GM12878 (cell line): Measurements from ENCODE around the gene EXOC7. TPM values are rescaled to one million over a fixed set of nuclear protein-coding genes. Genes with fewer than 3 reads are reported as not detected.

Experiments used
- ATAC-seq: fragments of 200-7000 bp; cut with Tn5 transposase; 3 replicates; pipeline ENCODE4 v1.9.1; 2020; ENCODE audit warnings: mild to moderate bottlenecking, moderate library complexity
- BruUV-seq: library from RNA; stranded (reverse); fragments of 400-500 nt; replicated peaks from 2 replicates; lab custom pipeline; 2021; lab: Mats Ljungman, UMichigan
- CTCF ChIA-PET: fragments of 300-600 bp; sonication (Branson Sonifier 250); formaldehyde crosslinking; extraction: SDS; loops from one replicate; lab custom pipeline; 2021; ENCODE audit warnings: inconsistent platforms; lab: Yijun Ruan, JAX
- POLR2A ChIA-PET: fragments of 350-600 bp; formaldehyde crosslinking; extraction: SDS; loops from one replicate; lab custom pipeline; 2021; ENCODE audit warnings: inconsistent platforms; lab: Charles Lee
- RAD21 ChIA-PET: fragments of 300-600 bp; sonication (Branson Sonifier 250); formaldehyde crosslinking; loops from one replicate; lab custom pipeline; 2023; ENCODE audit warnings: antibody characterized with exemption; ENCODE audit not compliant: unreplicated experiment; lab: Charles Lee
- SMC1A ChIA-PET: fragments of 300-600 bp; sonication (Branson Sonifier 250); formaldehyde crosslinking; loops from one replicate; lab custom pipeline; 2023; ENCODE audit not compliant: unreplicated experiment, uncharacterized antibody; lab: Charles Lee
- DNase-seq: peaks from one replicate; pipeline ENCODE4 v3.0.0-alpha.2; 2011; ENCODE audit warnings: low read depth, low spot score
- FAIRE-seq: peaks from 3 replicates; lab custom pipeline; 2011; peaks lifted over from hg19 to GRCh38; lab: Jason Lieb, UNC
- H2AFZ ChIP-seq: 2 replicates; pipeline ENCODE4 v1.6.0; 2011; ENCODE audit warnings: low read depth, low read length, control low read depth; ENCODE audit not compliant: control insufficient read depth
- H3K27ac ChIP-seq: 2 replicates; pipeline ENCODE4 v1.5.1; 2011; ENCODE audit warnings: control low read depth; ENCODE audit not compliant: control insufficient read depth, insufficient read depth
- H3K27me3 ChIP-seq, 2 experiments: replicated peaks in 1 of 2; 2 replicates each; pipeline versions ENCODE4 v1.6.0 to v1.6.1; 2011; ENCODE audit warnings: low read length in 1 of 2; ENCODE audit not compliant: control insufficient read depth in 2 of 2, insufficient read depth in 2 of 2
- H3K36me3 ChIP-seq, 2 experiments: 2 replicates each; pipeline ENCODE4 v1.5.1; 2011; ENCODE audit warnings: low read length in 1 of 2; ENCODE audit not compliant: control insufficient read depth in 2 of 2, insufficient read depth in 2 of 2
- H3K4me1 ChIP-seq: 2 replicates; pipeline ENCODE4 v1.6.1; 2011; ENCODE audit warnings: mild to moderate bottlenecking, low read length, moderate library complexity, mixed read lengths; ENCODE audit not compliant: control insufficient read depth, insufficient read depth
- H3K4me2 ChIP-seq: 2 replicates; pipeline ENCODE4 v1.6.0; 2011; ENCODE audit warnings: control low read depth; ENCODE audit not compliant: control insufficient read depth, insufficient read depth
- H3K4me3 ChIP-seq: fragments of 200-600 bp; sonication (generic); 2 replicates; pipeline ENCODE4 v1.5.1; 2016
- H3K79me2 ChIP-seq: 2 replicates; pipeline ENCODE4 v1.6.0; 2011; ENCODE audit warnings: low read length; ENCODE audit not compliant: control insufficient read depth, insufficient read depth
- H3K9ac ChIP-seq: 2 replicates; pipeline ENCODE4 v1.8.0; 2011; ENCODE audit warnings: low read length, control low read depth, mixed read lengths; ENCODE audit not compliant: control insufficient read depth, insufficient read depth
- H3K9me3 ChIP-seq: replicated peaks from 3 replicates; pipeline ENCODE4 v1.5.1; 2011; ENCODE audit warnings: mild to moderate bottlenecking, low read length; ENCODE audit not compliant: control insufficient read depth, insufficient read depth
- H4K20me1 ChIP-seq: 2 replicates; pipeline ENCODE4 v1.6.0; 2011; ENCODE audit not compliant: control insufficient read depth, insufficient read depth
- ATF2 ChIP-seq: IDR thresholded peaks from 2 replicates; pipeline ENCODE4 v1.6.1; 2012; ENCODE audit warnings: low read length, inconsistent platforms
- BCL11A ChIP-seq: IDR thresholded peaks from 2 replicates; pipeline ENCODE4 v1.6.1; 2011; ENCODE audit warnings: low read depth, low read length
- BHLHE40 ChIP-seq, 2 experiments: fragments of 450-650 bp in 1 of 2; IDR thresholded peaks; 2 replicates each; pipeline ENCODE4 v1.6.1; 2011 to 2017; ENCODE audit warnings: low read depth in 2 of 2, borderline replicate concordance in 1 of 2, improper control_type of control experiment in 1 of 2, low read length in 1 of 2, mild to moderate bottlenecking in 1 of 2
- CEBPZ ChIP-seq: fragments of 150-350 bp; IDR thresholded peaks from 2 replicates; pipeline ENCODE4 v1.6.1; 2016; ENCODE audit warnings: low read depth, low read length
- DPF2 ChIP-seq: fragments of 450-650 bp; IDR thresholded peaks from 2 replicates; pipeline ENCODE4 v1.6.1; 2017; ENCODE audit warnings: mild to moderate bottlenecking
- FOXK2 ChIP-seq: fragments of 450-650 bp; IDR thresholded peaks from 2 replicates; pipeline ENCODE4 v1.6.1; 2017; ENCODE audit warnings: mild to moderate bottlenecking, moderate library complexity
- GATAD2B ChIP-seq: fragments of 450-650 bp; conservative IDR thresholded peaks from 2 replicates; pipeline ENCODE4 v1.6.1; 2017; ENCODE audit warnings: low read depth, mild to moderate bottlenecking, moderate library complexity
- HDAC6 ChIP-seq: fragments of 200-600 bp; sonication (generic); IDR thresholded peaks from one replicate; pipeline ENCODE4 v1.8.0; 2017; ENCODE audit warnings: antibody characterized with exemption; ENCODE audit not compliant: unreplicated experiment
- IKZF1 ChIP-seq: fragments of 450-650 bp; conservative IDR thresholded peaks from 2 replicates; pipeline ENCODE4 v1.6.1; 2017; ENCODE audit warnings: antibody characterized with exemption, mild to moderate bottlenecking
- MEF2A ChIP-seq: IDR thresholded peaks from 2 replicates; pipeline ENCODE4 v1.6.1; 2011; ENCODE audit warnings: low read depth, mild to moderate bottlenecking, low read length, moderate library complexity; ENCODE audit not compliant: insufficient read depth
- NR2C1 ChIP-seq: fragments of 450-650 bp; IDR thresholded peaks from 2 replicates; pipeline ENCODE4 v1.6.1; 2017; ENCODE audit warnings: antibody characterized with exemption, mild to moderate bottlenecking, moderate library complexity
- RBBP5 ChIP-seq: fragments of 200-600 bp; sonication (generic); conservative IDR thresholded peaks from 2 replicates; pipeline ENCODE4 v1.6.1; 2016
- RELB ChIP-seq: fragments of 450-650 bp; IDR thresholded peaks from 2 replicates; pipeline ENCODE4 v1.6.1; 2017; ENCODE audit warnings: low read depth, mild to moderate bottlenecking, moderate library complexity
- SMARCA5 ChIP-seq: fragments of 450-650 bp; IDR thresholded peaks from 2 replicates; pipeline ENCODE4 v1.6.1; 2017; ENCODE audit warnings: mild to moderate bottlenecking
- SUPT20H ChIP-seq: IDR thresholded peaks from 2 replicates; pipeline ENCODE4 v1.6.1; 2011; ENCODE audit warnings: low read depth, mild to moderate bottlenecking, low read length, moderate library complexity, borderline replicate concordance; ENCODE audit not compliant: control insufficient read depth
- ZZZ3 ChIP-seq: IDR thresholded peaks from 2 replicates; pipeline ENCODE4 v1.6.1; 2011; ENCODE audit warnings: low read depth; ENCODE audit not compliant: control insufficient read depth, insufficient read length
- WGBS: methylation state at CpG from one replicate; pipeline ENCODE4 v1.1.6; 2016; ENCODE audit warnings: low lambda C conversion rate; ENCODE audit not compliant: insufficient replicate concordance, insufficient coverage; ENCODE audit errors: missing lambda C conversion rate; 5-methylcytosine and 5-hydroxymethylcytosine counted together
- in situ Hi-C: fragments of 300-500 bp; cut with MboI; formaldehyde crosslinking; loops from 9 replicates; pipeline ENCODE4 v1.14.3; 2018; ENCODE audit warnings: mixed read lengths
- intact Hi-C: fragments of 100-400 bp; cut with micrococcal nuclease; formaldehyde crosslinking; loops from one replicate; pipeline ENCODE4 v1.14.2; 2022; ENCODE audit not compliant: unreplicated experiment
- polyA plus RNA-seq, 11 experiments: library from polyadenylated mRNA; depleted of rRNA in 4 of 11; unstranded in 6 of 11; stranded (reverse) in 5 of 11; fragments of >200 nt; fragmentation: Nextera tagmentation in 4 of 11; fragmentation: Illumina TruSeq in 1 of 11; extraction: Ambion mirVana in 4 of 11; extraction: Trizol in 1 of 11; gene quantifications; 1 replicate in 1 of 11; 2 replicates in 10 of 11; pipeline versions ENCODE4 v1.2.1 to v1.2.3, GENCODE V29; 2011 to 2016; ENCODE audit warnings: inconsistent platforms in 2 of 11, missing spikeins in 2 of 11, low read depth in 1 of 11
- total RNA-seq, 4 experiments: library from RNA; depleted of rRNA in 3 of 4; stranded (reverse); fragments of >200 nt in 3 of 4; fragmentation: Illumina TruSeq in 1 of 4; extraction: Trizol in 1 of 4; gene quantifications; 2 replicates each; pipeline versions ENCODE4 v1.2.1 to v1.2.3, GENCODE V29; 2013 to 2021

EXOC7 gene
- total and polyA plus RNA-seq, 10 of the 15 experiments (the other 5 are each of a cell fraction or from before 2014, with no cell fraction given), result 18.8 to 71.3 (median 48.2) TPM

GRCh38 chr17:76121932-76122430 is 18.4 kb upstream of the EXOC7 start (continued):
- TF ChIP-seq ATF2 (no peak), BHLHE40 (IDR thresholded peaks at IDR 0.05; ENCODE audit: borderline replicate concordance in 1 of 2, low read depth in 2 of 2, low read length in 1 of 2) (peak in 1 of 2 experiments; percentile 80; a peak in 2 of 4 replicates), IKZF1 (0 out of 2 replicates have a peak, but pooled peaks have one; percentile 9), SUPT20H (no peak), GATAD2B (peak; percentile 22; the same call in 1 of the 2 replicates), HDAC6 (no peak), DPF2 (0 out of 2 replicates have a peak, but pooled peaks have one; percentile 44)

GRCh38 chr17:76120658-76121008 is 17.0 kb upstream of the EXOC7 start:
- no peak for ATAC-seq
- ChIA-PET POLR2A (interaction anchor here (0.5 to 0.9 kb wide), 3 partner anchors 159 to 604 kb away, joined by 3 to 5 read pairs (median 3); no protein-coding TSS in a partner anchor), RAD21 (interaction anchor here (0.9 to 9.9 kb wide), 6 partner anchors 60 to 177 kb away, joined by 3 to 149 read pairs (median 40); no protein-coding TSS in a partner anchor), CTCF (interaction anchor here (0.6 to 18.3 kb wide), 15 partner anchors 13 to 277 kb away, joined by 3 to 316 read pairs (median 4); no protein-coding TSS in a partner anchor), SMC1A (interaction anchor here (0.7 to 9.0 kb wide), 4 partner anchors 10 to 159 kb away, joined by 3 to 77 read pairs (median 28); no protein-coding TSS in a partner anchor)
- Histone ChIP-seq H3K4me2 (no peak overlapping the region), H2AFZ (no peak overlapping the region), H3K9ac (no peak overlapping the region), H4K20me1 (no peaks in the 10 kb centered on the region), H3K4me1 (peaks cover 6% of the 10 kb centered on the region), H3K4me3 (no peak overlapping the region), H3K9me3 (no peaks in the 10 kb centered on the region), H3K27me3 (no peaks in the 10 kb centered on the region), H3K36me3 (no peaks in the 10 kb centered on the region), H3K27ac (no peak overlapping the region), H3K79me2 (no peaks in the 10 kb centered on the region)
- no TSS peak for BruUV-seq
- DNase-seq, result no peak
- WGBS, result 61% methylated on average over 5 of the region's 5 CpGs
- no peak for FAIRE-seq
- intact Hi-C loops (loop anchor here (1.0 to 10.0 kb wide), 3 partner anchors 62 to 264 kb away; partner anchors contain the start of gene SPHK1), in situ Hi-C loops (loop anchor here (5.0 kb wide), 1 partner anchor 162 kb away; no protein-coding TSS in a partner anchor)
- TF ChIP-seq NR2C1, result no peak
- TF ChIP-seq HDAC6, result no peak
- no peak for TF ChIP-seq FOXK2
- TF ChIP-seq MEF2A, result no peak
- no peak for TF ChIP-seq SMARCA5
- TF ChIP-seq CEBPZ, result no peak
- TF ChIP-seq RELB, result no peak
- TF ChIP-seq IKZF1, result no peak
- no peak for TF ChIP-seq ZZZ3
- no peak for TF ChIP-seq RBBP5
- no peak for TF ChIP-seq BCL11A
